ENCODE data around the gene CREB3L2. TPM values are rescaled to one million over a fixed set of nuclear protein-coding genes. Genes with fewer than 3 reads are reported as not detected.
A peak's percentile ranks its signal among the peaks of the same experiment; 100 is the strongest.
"Not testable (repeated sequence)": the region's sequence is repeated elsewhere in the genome, so short reads cannot be mapped to it uniquely, and the experiment has no call there.

The CREB3L2 gene
- total RNA-seq, 2 experiments from 2014 or later, result 24.4 to 28.7 TPM

DNA sequence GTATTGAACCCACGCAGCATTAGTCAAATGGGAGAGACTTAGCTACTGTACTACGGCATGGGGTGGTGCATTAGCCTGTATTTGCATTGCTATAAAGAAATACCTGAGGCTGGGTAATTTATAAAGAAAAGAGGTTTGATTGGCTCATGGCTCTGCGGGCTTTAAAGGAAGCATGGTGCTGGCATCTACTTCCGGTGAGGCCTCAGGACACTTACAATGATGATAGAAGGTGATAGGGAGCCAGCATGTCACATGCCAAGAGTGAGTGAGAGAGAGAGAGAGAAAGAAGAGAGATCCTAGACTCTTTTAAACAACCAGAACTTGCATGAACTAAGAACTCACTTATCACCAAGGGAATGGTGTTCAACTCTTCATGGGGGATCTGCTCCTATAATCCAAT, 27.2 kb upstream of the CREB3L2 start:
- intact Hi-C loops (cut with DNase I, micrococcal nuclease), result no loop called here
- POLR2A ChIA-PET, result no interaction called here
- no peak overlapping the region for H3K27ac Mint-ChIP-seq
- no peak for ATAC-seq
- peaks cover 2% of the 10 kb centered on the region for H3K27me3 Mint-ChIP-seq
- no peaks in the 10 kb centered on the region for H3K36me3 Mint-ChIP-seq (ENCODE audit: low read depth)
- DNase-seq, result no peak
- peaks cover under 1% of the 10 kb centered on the region for H3K4me1 Mint-ChIP-seq
- CTCF ChIA-PET, result no interaction called here
- H3K9me3 Mint-ChIP-seq (ENCODE audit: low read depth), result peaks cover 3% of the 10 kb centered on the region
- no peak overlapping the region for H3K4me3 Mint-ChIP-seq

GRCh38 chr7:138027100-138027499, 25.2 kb upstream of the CREB3L2 start:
- no peak for ATAC-seq
- Mint-ChIP-seq H3K9me3 (ENCODE audit: low read depth) (peaks cover 5% of the 10 kb centered on the region), H3K27ac (no peak overlapping the region), H3K4me1 (peaks cover 4% of the 10 kb centered on the region), H3K27me3 (peaks cover 2% of the 10 kb centered on the region), H3K4me3 (no peak overlapping the region), H3K36me3 (ENCODE audit: low read depth) (no peaks in the 10 kb centered on the region)
- intact Hi-C loops (cut with DNase I, micrococcal nuclease), result no loop called here
- DNase-seq, result no peak
- ChIA-PET POLR2A (no interaction called here), CTCF (no interaction called here)

GRCh38 chr7:138025215-138026186, 23.6 kb upstream of the CREB3L2 start:
- no peak for ATAC-seq
- Mint-ChIP-seq H3K27me3 (peaks cover 2% of the 10 kb centered on the region), H3K4me1 (peaks cover 4% of the 10 kb centered on the region), H3K36me3 (ENCODE audit: low read depth) (no peaks in the 10 kb centered on the region), H3K4me3 (no peak overlapping the region), H3K27ac (no peak overlapping the region), H3K9me3 (ENCODE audit: low read depth) (peaks cover 5% of the 10 kb centered on the region)
- intact Hi-C loops (cut with DNase I, micrococcal nuclease), result no loop called here
- ChIA-PET POLR2A (no interaction called here), CTCF (no interaction called here)
- DNase-seq, result no peak

GRCh38 chr7:138024765-138025164, 22.9 kb upstream of the CREB3L2 start:
- CTCF ChIA-PET, result interaction anchor here (1.0 kb wide), 1 partner anchor 18 kb away, joined by 3 read pairs; no protein-coding TSS in a partner anchor
- ATAC-seq, result no peak
- Mint-ChIP-seq H3K27me3 (peaks cover 2% of the 10 kb centered on the region), H3K9me3 (ENCODE audit: low read depth) (peaks cover 5% of the 10 kb centered on the region), H3K27ac (no peak overlapping the region), H3K4me1 (peaks cover 4% of the 10 kb centered on the region), H3K4me3 (no peak overlapping the region), H3K36me3 (ENCODE audit: low read depth) (no peaks in the 10 kb centered on the region)
- POLR2A ChIA-PET, result no interaction called here
- DNase-seq, result no peak
- intact Hi-C loops (cut with DNase I, micrococcal nuclease), result no loop called here

DNA sequence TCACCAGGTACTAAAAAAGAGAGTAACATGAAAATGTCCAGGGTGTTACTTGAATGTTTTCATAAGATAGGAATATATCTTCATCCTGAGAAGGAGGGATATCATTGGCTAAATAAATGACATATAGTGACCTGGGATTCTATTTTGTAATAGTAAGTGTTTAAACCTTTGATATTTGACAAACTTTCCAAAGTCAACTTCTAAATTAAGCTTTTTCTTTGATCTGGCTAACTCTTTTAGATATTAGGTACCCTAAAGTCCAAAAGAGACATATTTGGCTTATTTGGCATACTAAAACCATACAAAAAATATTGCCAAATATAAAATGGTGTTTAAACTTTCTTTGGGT, 22.4 kb upstream of the CREB3L2 start:
- ATAC-seq, result no peak
- H3K4me3 Mint-ChIP-seq, result no peak overlapping the region
- DNase-seq, result no peak
- ChIA-PET POLR2A (no interaction called here), CTCF (interaction anchor here (1.0 to 1.2 kb wide), 2 partner anchors 13 to 17 kb away, joined by 3 to 6 read pairs; no protein-coding TSS in a partner anchor)
- intact Hi-C loops (cut with DNase I, micrococcal nuclease), result no loop called here
- H3K4me1 Mint-ChIP-seq, result peaks cover 4% of the 10 kb centered on the region
- peaks cover 5% of the 10 kb centered on the region for H3K9me3 Mint-ChIP-seq (ENCODE audit: low read depth)
- H3K27ac Mint-ChIP-seq, result no peak overlapping the region
- no peaks in the 10 kb centered on the region for H3K36me3 Mint-ChIP-seq (ENCODE audit: low read depth)
- peaks cover 2% of the 10 kb centered on the region for H3K27me3 Mint-ChIP-seq

- DNase-seq (no peak), ATAC-seq (peak; percentile 51)
- peaks cover 2% of the 10 kb centered on the region for H3K27me3 Mint-ChIP-seq
- no peaks in the 10 kb centered on the region for H3K36me3 Mint-ChIP-seq (ENCODE audit: low read depth)
- H3K27ac Mint-ChIP-seq, result no peak overlapping the region
- intact Hi-C loops (cut with DNase I, micrococcal nuclease), result no loop called here
- H3K4me1 Mint-ChIP-seq, result peaks cover 4% of the 10 kb centered on the region
- POLR2A ChIA-PET, result no interaction called here
- no peak overlapping the region for H3K4me3 Mint-ChIP-seq
- H3K9me3 Mint-ChIP-seq (ENCODE audit: low read depth), result peaks cover 5% of the 10 kb centered on the region
- CTCF ChIA-PET, result interaction anchor here (1.0 to 1.6 kb wide), 3 partner anchors 12 to 17 kb away, joined by 3 to 6 read pairs (median 3); no protein-coding TSS in a partner anchor
Measured at GRCh38 chr7:138023618-138024342, 21.9 kb upstream of the CREB3L2 start.

DNA sequence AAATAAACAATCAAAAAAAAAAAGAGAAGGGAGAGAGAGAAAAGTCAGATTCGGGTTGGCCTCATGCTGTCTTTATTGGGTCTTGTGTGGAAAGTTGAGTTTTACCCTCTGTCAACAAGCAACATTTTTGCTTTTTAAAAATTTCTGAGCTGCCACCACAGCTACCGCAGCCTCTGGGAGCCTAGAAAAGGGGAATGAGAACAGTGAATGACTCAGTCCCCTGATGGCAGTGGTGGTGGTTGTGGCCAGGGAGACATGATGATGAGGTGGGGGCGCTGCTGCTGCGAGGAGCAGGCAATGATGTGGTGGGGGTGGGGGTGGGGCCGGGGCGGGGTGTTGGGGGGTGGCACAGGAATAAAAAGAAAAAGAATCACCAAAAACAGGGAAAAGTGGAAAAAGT, 20.0 kb upstream of the CREB3L2 start:
- POLR2A ChIA-PET, result no interaction called here
- intact Hi-C loops (cut with DNase I, micrococcal nuclease), result no loop called here
- CTCF ChIA-PET, result interaction anchor here (0.6 to 1.6 kb wide), 2 partner anchors 15 to 386 kb away, joined by 3 read pairs; no protein-coding TSS in a partner anchor
- H3K27ac Mint-ChIP-seq, result no peak overlapping the region
- no peak overlapping the region for H3K4me3 Mint-ChIP-seq
- H3K27me3 Mint-ChIP-seq, result no peaks in the 10 kb centered on the region
- no peak for DNase-seq
- no peak for ATAC-seq
- peaks cover 5% of the 10 kb centered on the region for H3K9me3 Mint-ChIP-seq (ENCODE audit: low read depth)
- no peaks in the 10 kb centered on the region for H3K36me3 Mint-ChIP-seq (ENCODE audit: low read depth)
- H3K4me1 Mint-ChIP-seq, result peaks cover 4% of the 10 kb centered on the region

DNA sequence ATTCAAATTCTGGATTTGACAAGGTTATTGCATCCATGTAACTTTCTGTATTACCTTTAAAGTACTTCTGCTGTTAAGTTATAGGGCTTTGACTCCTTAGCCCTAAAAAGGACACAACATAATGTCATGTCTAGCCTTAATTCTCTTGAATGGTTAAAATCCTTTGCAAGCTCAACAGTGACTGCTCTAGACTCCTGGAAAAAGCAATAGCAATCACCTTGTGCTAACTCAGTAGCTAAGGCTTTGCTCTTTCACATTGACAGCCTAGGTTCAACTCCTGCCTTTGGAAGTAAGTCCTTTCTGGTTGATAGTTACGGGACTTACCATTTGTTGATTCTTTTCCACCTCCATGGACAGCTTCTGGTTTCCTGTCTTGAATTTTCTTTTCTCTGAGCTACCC, 16.1 kb upstream of the CREB3L2 start:
- ATAC-seq (no peak), DNase-seq (no peak)
- Mint-ChIP-seq H3K9me3 (ENCODE audit: low read depth) (no peaks in the 10 kb centered on the region), H3K27me3 (no peaks in the 10 kb centered on the region), H3K4me3 (no peak overlapping the region), H3K27ac (no peak overlapping the region), H3K36me3 (ENCODE audit: low read depth) (no peaks in the 10 kb centered on the region), H3K4me1 (no peaks in the 10 kb centered on the region)
- ChIA-PET CTCF (interaction anchor here (1.0 to 6.3 kb wide), 5 partner anchors 11 to 118 kb away, joined by 4 to 34 read pairs (median 6); partner anchors contain the start of gene CREB3L2), POLR2A (no interaction called here)
- intact Hi-C loops (cut with DNase I, micrococcal nuclease), result loop anchor here in 1 of 2 experiments (10.0 kb wide), 1 partner anchor 203 kb away; no protein-coding TSS in a partner anchor

DNA sequence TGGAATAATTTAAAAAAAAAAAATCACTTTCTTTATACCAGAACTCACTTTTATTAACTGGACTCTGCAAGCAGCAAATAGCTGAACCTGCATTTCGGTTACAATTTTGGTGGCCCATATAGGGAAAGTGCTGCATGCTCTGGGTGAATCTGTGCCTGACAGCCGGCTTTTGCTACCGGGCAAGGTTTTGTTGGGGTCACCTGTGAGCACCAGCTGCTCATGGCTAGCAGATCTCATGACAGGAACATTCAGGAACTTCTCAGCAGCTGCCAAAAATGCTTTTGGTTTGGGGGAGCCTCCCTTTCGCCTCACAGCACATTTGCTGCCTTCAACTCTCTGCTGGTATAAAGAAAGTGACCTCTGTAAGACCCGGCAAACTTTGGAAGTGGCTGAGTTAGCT, 13.2 kb upstream of the CREB3L2 start:
- ChIA-PET CTCF (interaction anchor here (1.0 to 6.3 kb wide), 5 partner anchors 8 to 113 kb away, joined by 3 to 34 read pairs (median 8); no protein-coding TSS in a partner anchor), POLR2A (no interaction called here)
- H3K9me3 Mint-ChIP-seq (ENCODE audit: low read depth), result no peaks in the 10 kb centered on the region
- no peak overlapping the region for H3K27ac Mint-ChIP-seq
- H3K27me3 Mint-ChIP-seq, result no peaks in the 10 kb centered on the region
- no peak overlapping the region for H3K4me3 Mint-ChIP-seq
- DNase-seq (no peak), ATAC-seq (no peak)
- H3K36me3 Mint-ChIP-seq (ENCODE audit: low read depth), result no peaks in the 10 kb centered on the region
- no peaks in the 10 kb centered on the region for H3K4me1 Mint-ChIP-seq
- intact Hi-C loops (cut with DNase I, micrococcal nuclease), result loop anchor here in 1 of 2 experiments (10.0 kb wide), 1 partner anchor 200 kb away; no protein-coding TSS in a partner anchor

DNA sequence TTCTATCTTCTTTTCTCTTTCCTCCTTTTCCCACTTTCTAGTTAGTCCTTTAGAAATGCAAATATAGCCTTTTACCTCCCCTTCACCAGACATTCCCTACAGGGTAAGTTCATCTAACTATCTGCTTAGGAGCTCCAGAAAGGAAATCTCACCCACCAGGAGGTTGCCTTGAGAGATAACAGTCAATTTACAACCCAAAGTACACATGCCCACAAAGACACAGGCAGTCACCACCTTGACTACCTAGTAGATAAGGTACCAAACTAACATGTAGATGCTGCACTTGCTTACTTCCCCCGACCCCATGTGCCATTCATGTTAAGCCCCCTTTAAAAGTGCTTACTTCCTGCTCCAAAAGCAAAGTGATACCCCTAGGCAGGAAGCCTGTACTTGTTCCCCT, 12.8 kb upstream of the CREB3L2 start:
- DNase-seq (no peak), ATAC-seq (no peak)
- H3K4me1 Mint-ChIP-seq, result no peaks in the 10 kb centered on the region
- H3K27me3 Mint-ChIP-seq, result peaks cover 1% of the 10 kb centered on the region
- no peaks in the 10 kb centered on the region for H3K36me3 Mint-ChIP-seq (ENCODE audit: low read depth)
- ChIA-PET POLR2A (no interaction called here), CTCF (interaction anchor here (1.0 to 6.3 kb wide), 5 partner anchors 7 to 113 kb away, joined by 3 to 34 read pairs (median 8); no protein-coding TSS in a partner anchor)
- H3K27ac Mint-ChIP-seq, result no peak overlapping the region
- no peaks in the 10 kb centered on the region for H3K9me3 Mint-ChIP-seq (ENCODE audit: low read depth)
- intact Hi-C loops (cut with DNase I, micrococcal nuclease), result loop anchor here in 1 of 2 experiments (10.0 kb wide), 1 partner anchor 200 kb away; no protein-coding TSS in a partner anchor
- H3K4me3 Mint-ChIP-seq, result no peak overlapping the region

- H3K4me3 Mint-ChIP-seq; H3K9me3 Mint-ChIP-seq (ENCODE audit: low read depth); DNase-seq; H3K27me3 Mint-ChIP-seq; ATAC-seq; H3K4me1 Mint-ChIP-seq; POLR2A ChIA-PET; H3K27ac Mint-ChIP-seq; H3K36me3 Mint-ChIP-seq (ENCODE audit: low read depth): not testable (repeated sequence)
- intact Hi-C loops (cut with DNase I, micrococcal nuclease), result loop anchor here in 1 of 2 experiments (10.0 kb wide), 1 partner anchor 199 kb away; no protein-coding TSS in a partner anchor
- CTCF ChIA-PET, result interaction anchor here (3.4 to 6.3 kb wide), 2 partner anchors 7 to 111 kb away, joined by 8 to 34 read pairs; no protein-coding TSS in a partner anchor
Measured at GRCh38 chr7:138014201-138014600, 12.3 kb upstream of the CREB3L2 start.

Data from activated CD4-positive, alpha-beta T cell treated with anti-CD3 and anti-CD28 coated beads for 36 hours (primary cell).